A673 (cell line): ENCODE measurements around the gene MYL9. TPM values are rescaled to one million over a fixed set of nuclear protein-coding genes. Genes with fewer than 3 reads are reported as not detected.

Source experiments
- BruUV-seq: library from RNA; stranded (reverse); fragments of 400-500 nt; replicated peaks from 2 replicates; lab custom pipeline; 2021; lab: Mats Ljungman, UMichigan
- CTCF ChIA-PET: fragments of 300-600 bp; sonication (Branson Sonifier 250); formaldehyde crosslinking; loops from one replicate; lab custom pipeline; 2022; ENCODE audit warnings: antibody characterized with exemption; lab: Charles Lee
- POLR2A ChIA-PET: fragments of 300-600 bp; sonication (Branson Sonifier 250); formaldehyde crosslinking; loops from one replicate; lab custom pipeline; 2022; ENCODE audit warnings: antibody characterized with exemption; ENCODE audit not compliant: low non-redundant PET; lab: Charles Lee
- DNase-seq: peaks from one replicate; pipeline ENCODE4 v3.0.0-alpha.2; 2015; ENCODE audit warnings: low spot score
- H3K27ac ChIP-seq: fragments of 200-600 bp; sonication (generic); 2 replicates; pipeline ENCODE4 v1.5.1; 2016; ENCODE audit warnings: mixed run types, low read depth, mild to moderate bottlenecking, mixed read lengths, antibody characterized with exemption, low read length; ENCODE audit not compliant: poor library complexity, severe bottlenecking
- H3K27me3 ChIP-seq: fragments of 200-600 bp; sonication (generic); replicated peaks from 2 replicates; pipeline ENCODE4 v1.6.1; 2017; ENCODE audit warnings: mixed run types, low read depth, mild to moderate bottlenecking, mixed read lengths, antibody characterized with exemption, low read length; ENCODE audit not compliant: insufficient read depth, poor library complexity
- H3K36me3 ChIP-seq: fragments of 200-600 bp; sonication (generic); 2 replicates; pipeline ENCODE4 v1.6.1; 2016; ENCODE audit warnings: mixed run types, mild to moderate bottlenecking, mixed read lengths, antibody characterized with exemption, low read length; ENCODE audit not compliant: insufficient read depth, poor library complexity, severe bottlenecking
- H3K4me1 ChIP-seq: fragments of 200-600 bp; sonication (generic); 2 replicates; pipeline ENCODE4 v1.6.1; 2017; ENCODE audit warnings: mixed run types, mild to moderate bottlenecking, mixed read lengths, antibody characterized with exemption, low read length; ENCODE audit not compliant: insufficient read depth, poor library complexity, severe bottlenecking
- H3K4me3 ChIP-seq: fragments of 200-600 bp; sonication (generic); 2 replicates; pipeline ENCODE4 v1.5.1; 2016; ENCODE audit warnings: low read depth, mixed run types, mild to moderate bottlenecking, mixed read lengths, low read length; ENCODE audit not compliant: poor library complexity, severe bottlenecking
- H3K9me3 ChIP-seq: fragments of 200-600 bp; sonication (generic); 2 replicates; pipeline ENCODE4 v1.6.1; 2016; ENCODE audit warnings: mixed run types, low read depth, mild to moderate bottlenecking, mixed read lengths, antibody characterized with exemption, low read length; ENCODE audit not compliant: poor library complexity, severe bottlenecking
- CTCF ChIP-seq: fragments of 300-800, 200-600 bp; sonication (generic); conservative IDR thresholded peaks from 2 replicates; pipeline ENCODE4 v1.5.1; 2017; ENCODE audit warnings: low read depth, mild to moderate bottlenecking, antibody characterized with exemption, low read length, moderate library complexity, mixed read lengths
- EZH2 ChIP-seq: fragments of 200-600 bp; sonication (generic); IDR thresholded peaks from 2 replicates; pipeline ENCODE4 v1.6.1; 2017; ENCODE audit warnings: borderline replicate concordance, low read depth, mild to moderate bottlenecking, mixed read lengths, antibody characterized with exemption, low read length; ENCODE audit not compliant: poor library complexity, severe bottlenecking
- intact Hi-C: fragments of 100-400 bp; cut with micrococcal nuclease; formaldehyde crosslinking; loops from one replicate; pipeline ENCODE4 v1.10.0; 2022; ENCODE audit not compliant: unreplicated experiment
- total RNA-seq: library from RNA; stranded (reverse); gene quantifications from 2 replicates; pipeline ENCODE4 v1.2.3, GENCODE V29; 2021

Gene MYL9
- total RNA-seq, 1 experiment from 2014 or later: not detected

- intact Hi-C loops: no loop called here
- POLR2A ChIA-PET: no interaction called here
- H3K9me3 ChIP-seq: no peaks in the 10 kb centered on the region
- BruUV-seq: no TSS peak
- CTCF ChIA-PET: interaction anchor here (0.6 kb wide), 3 partner anchors 9 to 73 kb away, joined by 3 to 8 read pairs (median 4); no protein-coding TSS in a partner anchor
- no peaks in the 10 kb centered on the region for H3K27me3 ChIP-seq
- H3K4me3 ChIP-seq: no peak overlapping the region
- H3K27ac ChIP-seq: no peak overlapping the region
- no peaks in the 10 kb centered on the region for H3K36me3 ChIP-seq
- peak; percentile 47 for DNase-seq
- TF ChIP-seq CTCF (peak; percentile 60), EZH2 (no peak)
- peaks cover 5% of the 10 kb centered on the region for H3K4me1 ChIP-seq
Observed at GRCh38 chr20:36548006-36548315, 6.6 kb downstream of the MYL9 start.

DNA sequence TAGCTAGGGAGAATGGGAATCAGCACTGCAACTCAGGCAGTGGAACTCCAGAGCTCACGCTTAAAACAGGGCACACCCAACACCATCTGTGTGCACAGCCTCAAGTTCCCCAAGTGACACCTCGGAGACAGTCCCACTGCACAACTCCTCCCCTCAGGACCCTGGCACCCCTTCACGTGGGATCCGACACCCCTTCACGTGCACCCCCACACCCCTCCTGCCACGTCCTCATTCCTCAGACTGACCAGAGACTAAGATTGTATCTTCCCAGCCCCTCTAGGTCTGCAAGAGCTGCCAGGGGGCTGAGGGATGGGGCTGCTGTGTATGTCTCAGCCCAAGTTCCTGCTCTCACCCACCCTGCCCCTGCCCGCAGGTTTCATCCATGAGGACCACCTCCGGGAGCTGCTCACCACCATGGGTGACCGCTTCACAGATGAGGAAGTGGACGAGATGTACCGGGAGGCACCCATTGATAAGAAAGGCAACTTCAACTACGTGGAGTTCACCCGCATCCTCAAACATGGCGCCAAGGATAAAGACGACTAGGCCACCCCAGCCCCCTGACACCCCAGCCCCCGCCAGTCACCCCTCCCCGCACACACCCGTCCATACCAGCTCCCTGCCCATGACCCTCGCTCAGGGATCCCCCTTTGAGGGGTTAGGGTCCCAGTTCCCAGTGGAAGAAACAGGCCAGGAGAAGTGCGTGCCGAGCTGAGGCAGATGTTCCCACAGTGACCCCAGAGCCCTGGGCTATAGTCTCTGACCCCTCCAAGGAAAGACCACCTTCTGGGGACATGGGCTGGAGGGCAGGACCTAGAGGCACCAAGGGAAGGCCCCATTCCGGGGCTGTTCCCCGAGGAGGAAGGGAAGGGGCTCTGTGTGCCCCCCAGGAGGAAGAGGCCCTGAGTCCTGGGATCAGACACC is 7.6 kb downstream of the MYL9 start:
- BruUV-seq: no TSS peak
- Histone ChIP-seq H3K4me1 (peaks cover 3% of the 10 kb centered on the region), H3K27ac (no peak overlapping the region), H3K9me3 (no peaks in the 10 kb centered on the region), H3K27me3 (no peaks in the 10 kb centered on the region), H3K36me3 (no peaks in the 10 kb centered on the region), H3K4me3 (no peak overlapping the region)
- intact Hi-C loops: no loop called here
- TF ChIP-seq CTCF (no peak), EZH2 (no peak)
- ChIA-PET CTCF (no interaction called here), POLR2A (no interaction called here)
- no peak for DNase-seq

DNA sequence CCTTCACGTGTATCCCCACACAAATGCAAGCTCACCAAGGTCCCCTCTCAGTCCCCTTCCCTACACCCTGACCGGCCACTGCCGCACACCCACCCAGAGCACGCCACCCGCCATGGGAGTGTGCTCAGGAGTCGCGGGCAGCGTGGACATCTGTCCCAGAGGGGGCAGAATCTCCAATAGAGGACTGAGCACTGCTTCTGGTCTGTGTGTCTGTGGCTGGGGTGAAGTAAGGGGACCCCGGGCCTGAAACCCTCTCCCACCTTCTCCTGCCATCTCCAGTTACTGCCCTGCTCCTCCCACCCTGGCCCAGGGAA is 8.3 kb downstream of the MYL9 start:
- H3K27me3 ChIP-seq: no peaks in the 10 kb centered on the region
- no peak for DNase-seq
- no TSS peak for BruUV-seq
- POLR2A ChIA-PET: no interaction called here
- intact Hi-C loops: no loop called here
- no peak overlapping the region for H3K4me3 ChIP-seq
- H3K4me1 ChIP-seq: no peaks in the 10 kb centered on the region
- H3K36me3 ChIP-seq: no peaks in the 10 kb centered on the region
- H3K9me3 ChIP-seq: no peaks in the 10 kb centered on the region
- no peak for TF ChIP-seq EZH2
- TF ChIP-seq CTCF: no peak
- CTCF ChIA-PET: no interaction called here
- H3K27ac ChIP-seq: no peak overlapping the region
